Right lobe of liver (tissue), 4 donors: ENCODE data around the gene VAT1.

Experiments
- POLR2A ChIP-seq: fragments of 450-650 bp; IDR thresholded peaks from one replicate; pipeline ENCODE4 v1.6.1; 2017; ENCODE audit warnings: antibody characterized with exemption, mild to moderate bottlenecking
- TF ChIP-seq, protein P1 (sequence below), 4 donors: fragments of 200-600 bp in 3 of 4; fragments of 450-650 bp in 1 of 4; IDR thresholded peaks; one replicate each; pipeline versions ENCODE4 v1.5.1 to v1.8.0; 2016 to 2022; ENCODE audit warnings: antibody characterized with exemption in 4 of 4, mild to moderate bottlenecking in 2 of 4
- donor health status: DM: no; HTN: no; CAD: no.
- donor health status: DM: no; HTN: no; CAD: no.
- donor health status: DM: no; HTN: yes; CAD: no.

DNA sequence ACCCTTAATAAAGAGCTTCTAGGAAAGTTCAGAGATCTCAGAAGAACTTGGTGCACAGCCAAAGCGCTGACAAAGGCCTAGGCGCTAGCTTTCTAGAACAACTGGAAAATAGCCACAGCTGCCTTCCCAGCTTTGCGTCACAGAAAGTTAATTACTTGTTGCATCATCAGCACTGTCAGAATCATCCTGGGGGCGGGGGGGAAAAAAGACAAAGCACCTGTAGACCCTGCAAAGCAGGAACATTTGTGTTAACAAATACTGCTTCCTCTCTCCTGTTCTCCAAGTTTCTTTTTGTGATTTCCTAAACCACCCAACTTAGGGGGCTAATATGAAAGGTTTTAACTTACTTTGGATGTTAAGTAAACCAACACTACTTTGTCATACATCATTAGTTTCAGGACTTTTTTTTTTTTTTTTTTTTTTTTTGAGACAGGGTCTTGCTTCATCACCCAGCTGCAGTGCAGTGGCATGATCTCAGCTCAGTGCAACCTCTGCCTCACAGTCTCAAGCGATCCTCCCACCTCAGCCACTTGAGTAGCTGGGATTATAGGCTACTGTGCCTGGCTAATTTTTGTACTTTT is 53.1 kb downstream of the VAT1 start:
- TF ChIP-seq, protein P1, sequence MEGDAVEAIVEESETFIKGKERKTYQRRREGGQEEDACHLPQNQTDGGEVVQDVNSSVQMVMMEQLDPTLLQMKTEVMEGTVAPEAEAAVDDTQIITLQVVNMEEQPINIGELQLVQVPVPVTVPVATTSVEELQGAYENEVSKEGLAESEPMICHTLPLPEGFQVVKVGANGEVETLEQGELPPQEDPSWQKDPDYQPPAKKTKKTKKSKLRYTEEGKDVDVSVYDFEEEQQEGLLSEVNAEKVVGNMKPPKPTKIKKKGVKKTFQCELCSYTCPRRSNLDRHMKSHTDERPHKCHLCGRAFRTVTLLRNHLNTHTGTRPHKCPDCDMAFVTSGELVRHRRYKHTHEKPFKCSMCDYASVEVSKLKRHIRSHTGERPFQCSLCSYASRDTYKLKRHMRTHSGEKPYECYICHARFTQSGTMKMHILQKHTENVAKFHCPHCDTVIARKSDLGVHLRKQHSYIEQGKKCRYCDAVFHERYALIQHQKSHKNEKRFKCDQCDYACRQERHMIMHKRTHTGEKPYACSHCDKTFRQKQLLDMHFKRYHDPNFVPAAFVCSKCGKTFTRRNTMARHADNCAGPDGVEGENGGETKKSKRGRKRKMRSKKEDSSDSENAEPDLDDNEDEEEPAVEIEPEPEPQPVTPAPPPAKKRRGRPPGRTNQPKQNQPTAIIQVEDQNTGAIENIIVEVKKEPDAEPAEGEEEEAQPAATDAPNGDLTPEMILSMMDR (IDR thresholded peaks at IDR 0.05), result no peak
- TF ChIP-seq POLR2A, result no peak
